ENCODE data around the gene ISM2.

DNA sequence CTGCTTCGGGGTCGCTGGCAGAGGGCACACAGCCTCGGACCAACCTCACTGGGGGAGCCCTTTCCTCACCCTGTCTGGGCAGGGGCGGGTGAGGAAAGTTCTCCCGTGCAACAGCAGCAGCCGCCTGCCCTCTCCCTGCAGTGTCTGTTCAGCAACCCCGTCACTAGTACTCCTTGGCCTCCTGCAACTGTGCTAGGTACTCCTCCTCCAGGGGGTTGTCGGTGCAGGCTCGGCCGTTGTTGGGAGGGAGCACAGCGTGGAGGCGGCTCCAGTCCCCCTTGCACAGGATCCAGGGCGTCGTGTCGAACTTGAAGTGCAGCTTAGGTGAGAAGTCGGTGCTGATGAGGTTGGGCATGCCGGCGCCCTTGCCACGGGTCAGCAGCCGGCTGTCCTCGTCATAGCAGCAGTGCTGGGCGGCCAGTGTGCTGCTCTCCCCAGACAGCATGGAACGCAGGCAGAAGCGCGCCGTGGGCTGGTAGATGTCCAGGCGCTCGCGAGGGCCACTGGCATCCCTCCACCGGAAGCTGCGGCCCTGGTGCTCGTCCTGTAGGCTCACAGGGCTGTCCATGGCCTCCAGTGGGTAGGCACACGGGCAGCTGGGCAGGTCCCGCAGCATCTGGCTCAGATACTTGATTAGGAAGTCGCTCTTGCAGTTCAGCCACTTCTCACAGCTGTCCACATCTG is 23.0 kb downstream of the ISM2 start:
- TF ChIP-seq, protein P1, sequence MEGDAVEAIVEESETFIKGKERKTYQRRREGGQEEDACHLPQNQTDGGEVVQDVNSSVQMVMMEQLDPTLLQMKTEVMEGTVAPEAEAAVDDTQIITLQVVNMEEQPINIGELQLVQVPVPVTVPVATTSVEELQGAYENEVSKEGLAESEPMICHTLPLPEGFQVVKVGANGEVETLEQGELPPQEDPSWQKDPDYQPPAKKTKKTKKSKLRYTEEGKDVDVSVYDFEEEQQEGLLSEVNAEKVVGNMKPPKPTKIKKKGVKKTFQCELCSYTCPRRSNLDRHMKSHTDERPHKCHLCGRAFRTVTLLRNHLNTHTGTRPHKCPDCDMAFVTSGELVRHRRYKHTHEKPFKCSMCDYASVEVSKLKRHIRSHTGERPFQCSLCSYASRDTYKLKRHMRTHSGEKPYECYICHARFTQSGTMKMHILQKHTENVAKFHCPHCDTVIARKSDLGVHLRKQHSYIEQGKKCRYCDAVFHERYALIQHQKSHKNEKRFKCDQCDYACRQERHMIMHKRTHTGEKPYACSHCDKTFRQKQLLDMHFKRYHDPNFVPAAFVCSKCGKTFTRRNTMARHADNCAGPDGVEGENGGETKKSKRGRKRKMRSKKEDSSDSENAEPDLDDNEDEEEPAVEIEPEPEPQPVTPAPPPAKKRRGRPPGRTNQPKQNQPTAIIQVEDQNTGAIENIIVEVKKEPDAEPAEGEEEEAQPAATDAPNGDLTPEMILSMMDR (IDR thresholded peaks at IDR 0.05) = no peak
- no peak for TF ChIP-seq POLR2A (IDR thresholded peaks at IDR 0.05)
